Pons (tissue), 1 donor: Measurements from ENCODE around the gene RTL1.

ENCODE experiments used
- DNase-seq: peaks from one replicate; pipeline ENCODE4 v3.0.0-alpha.2; 2016; ENCODE audit warnings: low spot score

Gene RTL1

DNA sequence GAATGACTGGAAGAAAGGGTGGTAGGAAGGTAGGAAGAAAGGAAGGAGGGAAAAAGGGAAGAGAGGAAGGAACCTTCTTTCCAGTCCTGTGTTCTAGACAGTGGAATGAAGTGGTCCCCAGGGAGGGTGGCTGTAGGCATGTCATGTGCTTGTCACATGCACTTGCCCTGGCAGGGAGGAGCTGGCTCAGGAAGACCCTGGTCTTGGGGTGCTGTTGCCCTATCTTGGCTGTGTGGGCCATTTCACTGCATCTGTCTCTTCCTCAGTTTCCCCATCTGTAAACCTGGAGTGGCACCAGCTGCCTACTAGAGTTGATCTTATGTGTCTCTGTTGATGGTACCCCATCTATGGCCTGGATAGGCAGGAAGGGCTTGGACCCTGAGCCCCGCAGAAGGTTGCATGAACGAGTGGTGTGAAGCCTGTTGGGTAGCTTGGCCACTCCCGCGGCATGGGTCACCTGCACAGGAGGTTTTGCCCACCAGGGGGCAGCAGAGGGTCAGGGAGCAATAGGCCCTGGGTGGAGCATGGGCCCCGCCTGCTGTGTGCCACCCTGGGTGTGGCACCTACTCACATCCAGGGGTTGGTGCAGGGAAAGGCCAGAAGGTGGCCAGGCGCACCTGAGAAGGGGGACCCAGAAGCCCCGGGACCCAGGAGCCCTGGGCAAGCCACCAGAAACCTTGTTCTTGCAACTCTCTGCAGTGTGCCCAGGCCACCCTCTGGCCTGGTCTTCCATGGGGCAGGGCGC lies 52.5 kb downstream of the RTL1 start:
- no peak for DNase-seq

- no peak for DNase-seq
Measured at GRCh38 chr14:100849115-100849781, 54.3 kb downstream of the RTL1 start.

GRCh38 chr14:100846309-100846859 lies 57.1 kb downstream of the RTL1 start:
- no peak for DNase-seq

GRCh38 chr14:100845341-100845740 lies 58.2 kb downstream of the RTL1 start:
- DNase-seq = no peak

GRCh38 chr14:100844846-100845245 lies 58.7 kb downstream of the RTL1 start:
- no peak for DNase-seq

- no peak for DNase-seq
Measured at GRCh38 chr14:100844421-100844820, 59.1 kb downstream of the RTL1 start.

DNA sequence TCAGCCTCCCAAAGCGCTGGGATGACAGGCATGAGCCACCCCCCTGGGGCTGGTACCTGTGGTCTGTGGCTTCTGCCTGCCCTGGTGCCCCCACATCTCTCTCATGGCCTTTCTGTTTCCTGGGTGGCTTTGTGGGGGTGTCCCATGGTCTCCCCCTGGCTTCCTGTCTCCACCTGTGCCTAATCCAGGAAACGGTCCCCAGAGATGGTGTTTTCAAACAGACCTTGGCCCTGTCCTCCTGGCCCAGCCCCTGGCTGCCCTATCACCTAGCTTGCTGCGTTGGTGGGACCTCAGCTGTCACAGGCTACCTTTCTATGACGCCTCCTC lies 59.5 kb downstream of the RTL1 start:
- DNase-seq = no peak

DNA sequence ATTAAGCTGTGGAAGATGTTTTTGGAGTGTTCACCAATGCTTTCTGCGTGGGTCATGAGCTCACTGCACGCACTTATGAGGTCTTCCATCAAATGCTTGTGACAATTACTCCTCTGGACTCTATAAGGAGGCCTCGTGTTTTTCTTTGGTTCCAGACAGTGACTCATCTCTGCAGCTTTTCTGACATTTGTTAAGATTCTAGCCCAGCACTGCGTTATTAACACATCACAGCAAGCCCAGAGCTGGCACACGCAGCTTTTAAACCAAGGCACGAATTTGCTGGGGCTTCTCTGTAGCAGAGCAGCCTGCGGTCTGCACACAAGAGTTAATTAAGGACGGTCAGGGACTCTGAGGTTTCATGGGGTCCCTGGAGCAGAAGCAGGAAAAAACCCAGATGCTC lies 60.7 kb downstream of the RTL1 start:
- DNase-seq = peak; percentile 8

GRCh38 chr14:100841761-100842403 lies 61.6 kb downstream of the RTL1 start:
- no peak for DNase-seq

DNA sequence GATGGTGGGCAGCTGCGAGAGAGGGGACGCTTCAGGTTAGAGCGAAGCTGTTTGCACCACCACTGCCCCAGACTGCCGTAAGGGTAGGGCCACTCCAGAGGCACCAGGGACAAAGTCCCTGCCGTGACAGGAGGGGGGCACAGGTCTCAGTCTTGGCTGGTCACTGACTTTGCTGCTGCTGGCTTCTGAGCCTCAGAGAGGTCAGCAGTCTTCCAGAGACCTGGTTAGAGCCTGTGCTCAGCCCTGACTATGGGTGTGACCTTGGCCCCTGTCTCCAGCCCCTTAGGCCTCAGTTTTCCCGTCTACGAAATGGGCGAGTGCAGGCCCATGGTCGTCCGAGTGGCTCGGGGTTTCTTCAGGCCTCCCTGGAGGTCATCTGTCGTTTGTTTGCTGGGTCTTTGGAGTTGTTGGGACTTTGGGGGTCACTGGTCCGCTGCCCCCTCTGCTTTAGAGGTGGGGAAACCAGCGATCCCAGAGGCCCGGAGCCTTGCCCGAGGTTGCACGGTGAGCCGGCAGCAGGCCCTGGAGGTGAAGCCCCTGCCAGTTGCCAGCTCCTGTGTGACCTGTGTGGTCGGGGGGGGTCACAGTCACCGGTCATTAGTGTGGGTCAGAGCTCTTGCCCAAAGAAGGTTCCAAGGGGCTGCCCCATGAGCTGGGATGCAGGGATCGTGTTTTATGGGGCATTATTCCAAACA lies 62.3 kb downstream of the RTL1 start:
- no peak for DNase-seq

DNA sequence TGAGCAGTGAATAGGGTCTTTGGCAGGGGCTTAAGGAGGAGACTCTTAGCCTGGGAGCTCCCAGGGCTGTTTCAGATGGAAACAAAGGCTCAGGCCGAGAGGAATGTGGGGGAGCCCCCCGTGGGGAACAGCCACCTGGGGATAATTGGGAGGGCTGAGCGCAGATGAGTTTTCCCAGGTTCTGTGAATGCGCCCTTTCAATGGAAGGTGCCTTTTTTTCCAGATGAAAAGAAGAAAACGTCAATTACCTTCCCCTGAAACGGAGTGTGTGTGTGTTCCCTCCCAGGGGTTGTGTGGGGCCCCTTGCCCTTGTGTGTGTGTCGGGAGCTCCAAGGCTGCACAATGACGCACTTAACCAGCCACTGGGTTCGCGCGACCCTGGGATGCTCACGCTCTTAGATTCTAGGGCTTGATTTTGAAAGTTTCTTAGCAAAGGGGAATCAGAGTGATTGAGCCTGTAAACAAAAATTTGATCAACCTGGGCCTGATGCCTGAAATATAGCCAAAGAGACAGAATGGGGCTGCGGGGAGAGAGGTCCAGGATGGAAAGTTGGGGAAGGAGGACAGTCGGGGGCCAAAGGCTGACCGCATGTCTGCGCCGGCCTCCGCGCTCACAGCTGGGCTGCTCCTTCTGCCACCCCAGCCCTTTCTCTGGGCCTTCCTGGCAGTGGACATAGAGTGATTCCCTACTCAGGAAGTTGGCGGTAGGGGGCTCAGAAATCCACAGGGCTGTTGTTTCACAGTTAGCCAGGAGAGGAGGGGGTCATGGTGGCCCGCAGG lies 63.0 kb downstream of the RTL1 start:
- DNase-seq = no peak

DNA sequence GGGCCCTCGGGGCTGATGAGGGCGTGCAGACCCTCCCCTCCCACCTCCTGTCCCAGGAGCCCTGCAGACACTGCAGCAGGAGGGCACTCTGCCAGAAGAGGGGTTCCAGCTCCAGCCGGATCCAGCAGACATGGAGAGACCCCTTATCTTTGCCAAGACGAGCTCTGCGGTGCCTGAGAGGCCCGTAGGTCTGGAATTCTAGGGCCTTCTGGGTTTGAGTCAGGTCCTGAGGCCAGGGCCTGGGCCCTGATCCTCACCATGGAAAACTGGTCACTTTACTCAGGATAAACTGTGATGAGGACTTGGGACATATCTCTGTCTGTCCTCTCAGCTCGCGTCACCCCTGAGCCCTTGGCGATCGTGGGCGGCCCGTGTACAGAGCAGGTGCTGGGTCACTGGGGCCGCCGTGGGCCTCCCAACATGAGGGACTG lies 63.8 kb downstream of the RTL1 start:
- no peak for DNase-seq

- DNase-seq = no peak
Measured at GRCh38 chr14:100839315-100839585, 64.3 kb downstream of the RTL1 start.

DNA sequence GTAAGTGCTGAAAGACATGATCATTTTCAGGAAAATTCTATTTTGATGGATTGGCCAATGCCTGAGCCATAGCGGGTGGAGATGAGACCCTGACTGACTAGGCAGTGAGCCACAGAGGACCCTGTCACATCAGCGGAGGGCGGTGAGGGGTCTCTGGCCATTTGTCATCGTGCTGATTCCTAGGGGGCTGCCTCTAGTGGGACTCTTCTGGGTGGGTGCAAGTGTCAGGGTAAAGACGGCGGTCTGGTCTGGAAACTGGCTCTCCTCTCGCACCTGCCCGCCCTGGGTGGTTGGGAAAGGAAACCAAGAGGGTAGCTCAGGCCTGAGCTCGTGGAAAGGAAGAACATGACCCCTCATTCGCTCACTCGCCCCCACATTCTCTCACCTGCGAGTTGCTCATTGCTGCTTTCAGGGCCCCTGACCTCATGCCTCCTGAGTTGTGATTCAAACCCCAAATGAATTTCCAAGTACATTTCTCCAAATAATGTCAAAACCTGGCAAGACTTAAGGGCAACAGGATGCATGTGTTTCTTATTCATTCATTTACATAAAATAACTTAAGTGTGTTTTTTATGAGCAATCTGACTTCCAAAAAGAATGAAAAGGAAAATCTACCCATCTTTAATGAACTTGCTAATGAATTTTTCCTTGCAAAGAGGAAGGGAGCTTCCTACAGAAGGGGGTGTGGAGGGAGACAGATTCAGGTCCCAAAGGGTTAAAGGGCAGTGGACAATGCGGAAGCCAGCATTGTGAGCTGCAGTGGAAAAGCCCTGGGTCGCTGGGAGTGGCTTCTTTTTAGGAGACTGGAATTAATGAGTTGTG lies 64.8 kb downstream of the RTL1 start:
- DNase-seq = no peak

DNA sequence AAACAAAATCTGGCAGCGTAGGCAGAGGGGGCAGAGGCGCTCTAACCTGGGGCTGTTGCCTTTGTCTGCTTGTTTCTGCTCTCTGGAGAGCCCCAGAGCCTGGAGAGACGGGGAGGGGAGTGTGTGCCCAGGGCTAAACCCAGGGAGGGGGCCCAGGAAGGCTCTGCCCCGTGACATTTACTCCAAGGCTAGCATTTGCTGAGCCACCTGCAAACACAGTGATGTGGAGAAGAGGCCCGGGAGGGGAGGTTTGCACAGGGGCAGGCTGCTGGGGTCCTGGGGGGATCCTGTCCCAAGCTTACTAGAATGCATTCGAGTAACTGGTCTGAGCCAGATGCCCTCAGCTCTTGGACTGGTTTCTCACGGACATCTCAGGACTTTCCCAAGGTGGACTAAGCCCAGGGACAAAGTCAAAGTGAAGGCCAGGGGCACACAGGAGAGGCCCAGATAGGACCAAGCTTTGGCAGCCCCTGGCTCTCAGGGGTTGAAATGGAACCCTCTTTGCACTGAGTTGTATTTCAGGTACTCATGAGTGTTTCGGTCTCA lies 65.6 kb downstream of the RTL1 start:
- no peak for DNase-seq

DNA sequence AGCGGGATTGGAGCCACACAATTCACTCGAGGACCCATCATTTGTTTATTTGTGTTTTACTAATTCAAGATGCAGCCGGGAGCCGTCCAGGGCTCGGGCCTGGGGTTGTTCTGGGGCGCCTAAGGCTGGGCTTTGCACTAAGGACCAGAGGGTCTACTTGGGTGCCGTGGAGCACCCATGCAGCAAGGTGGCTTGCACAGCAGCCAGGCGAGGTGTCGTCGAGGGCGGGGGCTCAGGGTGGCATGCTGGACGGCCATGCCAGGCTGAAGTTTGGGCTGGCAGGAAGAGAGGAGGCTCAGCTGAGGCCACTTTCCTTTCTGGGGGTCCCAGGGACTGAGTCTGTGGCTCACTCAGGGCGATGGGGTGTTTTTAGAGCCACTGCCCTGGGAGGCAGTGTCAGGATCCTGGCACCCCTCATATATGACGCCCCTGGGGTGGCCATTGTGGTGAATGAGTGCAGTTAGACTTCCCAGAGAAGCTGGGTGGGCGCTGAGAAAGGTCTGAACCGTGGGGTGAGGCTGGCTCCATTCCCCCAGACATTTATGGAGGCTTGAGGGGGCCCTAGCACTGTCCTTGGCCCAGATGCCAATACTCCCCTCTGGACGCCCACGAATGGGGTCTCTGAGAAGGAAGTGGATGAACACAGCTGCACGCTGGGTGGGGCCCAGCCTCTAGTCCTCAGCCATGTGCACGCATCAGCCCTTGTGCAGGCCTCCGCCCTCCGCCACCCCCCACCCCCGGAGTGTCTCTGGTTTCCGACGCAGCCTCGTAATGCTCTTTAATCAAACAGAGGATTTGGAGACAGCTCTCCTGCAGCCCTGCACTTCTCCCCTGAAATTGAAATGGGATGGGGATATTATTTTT lies 66.3 kb downstream of the RTL1 start:
- no peak for DNase-seq

DNA sequence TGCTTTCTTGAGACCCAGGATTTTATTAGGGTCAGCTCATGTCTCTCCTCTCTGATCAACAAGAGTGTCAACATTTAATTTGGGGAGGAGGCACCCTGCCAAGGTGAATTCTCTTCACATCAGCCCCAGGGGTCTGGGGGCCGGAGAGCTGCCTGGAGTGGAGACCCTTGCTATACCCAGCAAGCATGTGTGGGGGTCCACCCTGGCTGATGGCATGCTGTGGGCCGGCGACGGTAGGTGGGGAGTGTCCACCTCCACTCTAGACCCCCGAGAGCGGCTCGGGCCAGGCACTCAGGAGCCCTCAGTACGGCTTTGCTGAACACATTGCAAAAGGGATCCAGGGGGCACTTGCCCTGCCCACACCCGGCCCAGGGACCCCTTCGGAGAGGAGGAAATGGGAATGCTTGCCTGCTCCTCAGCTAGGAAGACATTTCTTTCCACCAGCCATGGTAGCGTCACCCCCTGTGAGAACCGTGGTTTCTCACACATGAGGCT lies 67.2 kb downstream of the RTL1 start:
- DNase-seq = no peak

GRCh38 chr14:100835548-100836310 lies 67.8 kb downstream of the RTL1 start:
- DNase-seq = no peak
